ENCODE results near the gene AK1.

DNA sequence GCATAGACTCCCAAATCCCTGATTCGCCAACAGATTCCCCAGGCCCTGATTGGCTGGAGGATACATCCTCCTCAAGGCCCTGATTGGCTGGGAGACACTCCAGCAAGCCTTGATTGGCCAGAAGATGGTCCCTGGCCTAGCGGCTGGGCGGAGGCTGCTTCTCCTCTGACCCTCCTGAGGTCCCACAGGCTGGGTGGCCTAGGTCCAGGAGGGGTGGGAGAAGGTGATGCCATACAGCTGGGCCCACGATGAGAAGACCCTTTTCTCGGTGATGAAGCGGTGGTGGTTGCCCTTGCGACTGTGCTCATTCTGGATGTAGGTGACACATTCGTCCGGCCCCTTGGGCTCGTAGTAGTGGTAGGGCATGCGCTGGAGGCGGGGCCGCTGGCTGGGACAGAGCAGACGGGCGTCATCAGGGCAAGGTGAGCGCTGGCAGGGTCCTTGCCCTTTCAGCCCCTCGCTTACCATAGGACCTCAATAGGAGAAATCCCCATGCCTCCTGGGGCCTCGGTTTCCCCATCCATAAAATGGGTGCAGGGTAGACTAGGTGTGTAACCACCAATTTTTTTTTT, 9.0 kb upstream of the AK1 start:
- TF ChIP-seq CTCF (IDR thresholded peaks at IDR 0.05; ENCODE audit: low read depth, low read length) (no peak), POLR2A (IDR thresholded peaks at IDR 0.05; ENCODE audit: extremely low read depth, insufficient read length) (no peak), MAX (IDR thresholded peaks at IDR 0.05; ENCODE audit: low read depth, low read length) (no peak)
